PFSK-1 (cell line): ENCODE measurements around the gene TRIM47.

Source experiments
- FOXP2 ChIP-seq: optimal IDR thresholded peaks from 2 replicates; pipeline ENCODE3; 2011; ENCODE audit warnings: borderline replicate concordance, control low read depth, inconsistent platforms; ENCODE audit not compliant: insufficient read depth; ENCODE audit errors: extremely low read length, extremely low read depth
- REST ChIP-seq, 2 experiments: IDR thresholded peaks; 2 replicates each; pipeline versions ENCODE4 v1.6.1 to v1.8.0; 2011 to 2012; ENCODE audit warnings: low read depth in 2 of 2, low read length in 2 of 2, control low read depth in 1 of 2, inconsistent platforms in 1 of 2, mild to moderate bottlenecking in 1 of 2, moderate library complexity in 1 of 2; ENCODE audit not compliant: insufficient read depth in 1 of 2

DNA sequence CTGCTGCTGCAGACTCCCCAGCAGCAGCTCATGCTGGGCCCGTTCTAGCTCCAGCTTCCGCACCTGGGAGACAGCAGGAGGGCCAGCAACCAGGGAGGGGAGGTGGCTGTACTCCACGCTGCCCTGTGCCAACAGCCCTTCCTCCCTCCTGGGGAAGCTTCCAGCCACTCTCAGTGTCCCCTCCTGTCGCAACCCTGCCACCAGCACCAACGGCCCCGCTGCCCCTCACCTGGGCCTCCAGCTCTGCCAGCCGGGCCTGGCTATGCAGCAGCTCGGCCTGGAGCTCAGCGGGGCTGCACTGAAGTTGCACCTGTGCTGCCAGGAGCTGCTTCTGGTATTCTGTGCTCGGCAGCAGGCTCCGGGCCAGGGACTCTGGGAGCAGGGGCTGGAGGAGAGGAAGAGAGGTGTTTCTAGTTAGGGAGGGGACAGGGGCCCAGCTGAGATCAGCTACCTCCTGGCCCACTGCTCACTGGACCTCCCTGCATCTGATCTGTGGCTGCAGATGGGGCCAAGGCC, 41.7 kb upstream of the TRIM47 start:
- TF ChIP-seq FOXP2: no peak
- no peak for TF ChIP-seq REST (IDR thresholded peaks at IDR 0.05; ENCODE audit: insufficient read depth in 1 of 2, low read depth in 2 of 2, low read length in 2 of 2)
